ENCODE measurements around the gene P4HA1.
"Not testable (repeated sequence)": the region's sequence is repeated elsewhere in the genome, so short reads cannot be mapped to it uniquely, and the experiment has no call there.

Gene P4HA1

DNA sequence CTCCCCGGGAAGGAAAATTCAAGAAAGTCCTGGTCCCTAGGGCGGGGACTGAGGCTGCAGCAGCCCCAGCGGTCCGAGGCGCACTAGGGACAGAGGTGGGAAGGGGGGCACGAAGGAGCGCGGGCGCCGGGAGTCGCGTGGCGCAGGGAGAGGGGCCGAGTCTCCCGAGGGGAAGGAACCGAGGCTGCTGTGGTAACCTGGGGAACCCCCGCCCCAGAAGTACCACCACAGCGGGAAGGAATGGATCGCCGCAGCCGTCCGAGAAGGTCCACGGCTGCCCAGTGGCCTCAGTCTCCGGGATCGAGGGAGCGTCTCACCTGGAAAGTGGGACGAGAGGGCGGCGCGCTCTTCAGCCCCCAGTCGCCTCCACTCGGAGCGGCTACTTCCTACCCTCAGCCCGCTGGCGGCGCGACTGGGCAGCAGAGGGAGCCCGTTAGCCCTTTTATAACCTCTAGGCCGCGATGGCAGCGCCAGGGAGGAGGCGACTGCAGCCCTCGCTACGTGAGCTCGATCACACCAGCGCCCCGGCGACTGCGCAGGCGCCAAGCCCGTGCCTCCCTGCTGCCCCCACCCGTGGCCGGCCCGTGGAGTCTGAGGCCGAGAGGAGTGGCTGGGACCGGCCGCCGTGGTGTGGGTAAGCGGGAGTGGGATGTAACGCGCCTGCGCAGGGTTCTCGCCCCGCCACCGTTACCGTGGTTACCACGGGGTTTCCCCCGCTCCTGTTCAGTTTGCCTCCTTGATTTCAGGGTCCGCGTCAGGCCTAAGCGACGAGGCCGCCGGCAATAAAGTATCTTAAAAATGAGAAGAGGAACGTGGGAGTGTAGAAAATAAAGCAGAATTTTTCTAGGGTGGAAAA lies at the start of gene P4HA1:
P4HA1 (minus strand) TSS at position 418 of the 856 bp plus-strand sequence. CDS start 21,983 bp downstream, outside the sequence.
- DNase-seq (ENCODE audit: low read depth) = peak; percentile 98

DNA sequence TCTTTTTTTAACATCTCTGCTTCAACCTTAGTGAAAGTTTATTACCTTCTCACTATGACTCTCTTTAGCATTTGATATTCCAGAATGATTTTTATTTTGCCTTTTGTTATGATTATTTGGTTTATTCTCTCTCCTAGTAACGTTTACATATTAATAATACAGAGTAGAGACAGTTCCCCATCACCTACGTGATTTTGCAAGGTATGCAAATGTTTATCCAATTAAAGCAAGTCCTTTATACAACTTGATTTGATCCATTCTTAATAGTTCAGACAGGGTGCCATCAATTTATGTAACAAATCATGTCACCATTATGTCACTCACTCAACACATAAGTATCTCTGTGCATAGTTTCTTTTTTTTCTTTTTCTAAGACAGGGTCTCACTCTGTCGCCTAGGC lies 44.9 kb upstream of the P4HA1 start:
- DNase-seq (ENCODE audit: low read depth) = no peak

GRCh38 chr10:73139251-73139650 lies 42.6 kb upstream of the P4HA1 start:
- DNase-seq (ENCODE audit: low read depth) = no peak

GRCh38 chr10:73136627-73137026 lies 40.0 kb upstream of the P4HA1 start:
- DNase-seq (ENCODE audit: low read depth) = peak; percentile 72

GRCh38 chr10:73134727-73135126 lies 38.1 kb upstream of the P4HA1 start:
- DNase-seq (ENCODE audit: low read depth) = no peak

GRCh38 chr10:73131913-73132686 lies 35.4 kb upstream of the P4HA1 start:
- no peak for DNase-seq (ENCODE audit: low read depth)

DNA sequence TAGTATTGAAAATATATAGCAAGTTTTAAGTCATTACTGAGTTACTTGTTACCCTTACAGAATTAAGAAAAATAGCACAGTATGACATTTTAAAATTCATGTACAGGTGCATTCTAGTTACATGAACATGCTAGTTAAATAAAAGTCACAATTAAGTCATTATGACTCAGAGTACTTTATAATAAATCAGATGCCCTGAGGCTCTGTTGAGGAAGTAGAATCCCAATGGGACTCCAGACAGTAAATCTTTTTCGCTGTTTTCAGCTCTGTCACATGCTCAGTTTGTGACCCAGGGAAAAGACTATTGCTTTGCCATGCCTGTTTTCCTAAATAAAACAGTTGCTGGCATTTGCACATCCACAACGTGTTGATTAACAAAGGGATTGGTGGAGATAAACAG lies 34.6 kb upstream of the P4HA1 start:
- no peak for DNase-seq (ENCODE audit: low read depth)

GRCh38 chr10:73126343-73126742 lies 29.7 kb upstream of the P4HA1 start:
- DNase-seq (ENCODE audit: low read depth) = no peak

DNA sequence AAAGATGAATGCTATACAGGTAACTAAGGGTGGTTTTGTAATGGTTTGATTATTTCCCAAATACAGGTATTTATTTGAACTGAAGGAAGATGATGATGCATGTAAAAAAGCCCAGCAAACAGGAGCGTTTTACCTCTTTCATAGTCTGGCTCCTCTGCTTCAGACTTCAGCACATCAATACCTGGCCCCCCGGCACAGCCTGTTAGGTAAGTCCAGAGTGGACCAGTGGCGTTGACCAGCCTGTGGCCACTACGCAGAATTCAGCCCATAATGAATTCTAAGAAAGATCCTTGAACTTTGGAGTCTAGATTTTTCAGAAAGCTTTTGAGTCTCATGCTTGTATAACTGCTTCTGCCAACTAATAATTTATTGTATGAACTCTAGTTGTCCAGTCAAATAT lies 23.3 kb upstream of the P4HA1 start:
- DNase-seq (ENCODE audit: low read depth) = no peak

- DNase-seq (ENCODE audit: low read depth) = no peak
These were observed 22.8 kb upstream of the P4HA1 start for GRCh38 chr10:73119457-73119856.

- peak; percentile 81 for DNase-seq (ENCODE audit: low read depth)
These were observed 21.5 kb upstream of the P4HA1 start for GRCh38 chr10:73117976-73118743.

DNA sequence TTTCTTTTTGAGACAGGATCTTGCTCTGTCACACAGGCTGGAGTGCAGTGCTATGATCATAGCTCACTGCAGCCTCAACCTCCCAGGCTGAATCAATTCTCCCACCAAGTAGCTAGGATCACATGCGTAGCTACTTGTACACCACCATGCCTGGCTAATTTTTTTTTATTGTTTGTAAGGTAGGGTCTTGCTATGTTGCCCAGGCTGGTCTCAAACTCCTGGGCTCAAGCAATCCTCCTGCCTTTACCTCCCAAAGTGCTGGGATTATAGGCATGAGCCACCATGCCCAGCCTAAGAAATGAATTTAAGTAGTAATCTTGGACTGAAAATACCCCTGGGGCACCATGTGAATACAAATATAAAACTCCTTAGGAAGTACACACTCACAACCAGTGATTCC lies 19.4 kb upstream of the P4HA1 start:
- DNase-seq (ENCODE audit: low read depth) = no peak

DNA sequence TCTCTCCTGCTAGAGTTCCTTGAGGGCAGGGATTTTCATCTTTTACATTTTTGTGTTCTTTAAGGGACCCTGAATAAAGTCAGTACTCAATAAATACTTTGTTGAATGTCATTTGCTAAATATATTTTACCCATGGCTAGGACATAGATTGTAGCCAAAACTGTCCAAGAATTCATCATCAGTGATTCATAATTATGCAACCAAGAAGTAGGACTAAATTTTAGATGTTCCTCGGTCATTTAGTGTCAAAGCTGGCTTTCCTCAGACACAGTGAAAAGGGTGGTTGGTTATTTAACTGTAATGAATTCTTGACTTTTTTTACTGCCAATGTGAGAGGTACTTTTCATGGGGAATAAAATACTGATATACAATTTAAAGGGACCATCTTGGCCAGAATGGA lies 16.9 kb upstream of the P4HA1 start:
- peak; percentile 44 for DNase-seq (ENCODE audit: low read depth)

DNA sequence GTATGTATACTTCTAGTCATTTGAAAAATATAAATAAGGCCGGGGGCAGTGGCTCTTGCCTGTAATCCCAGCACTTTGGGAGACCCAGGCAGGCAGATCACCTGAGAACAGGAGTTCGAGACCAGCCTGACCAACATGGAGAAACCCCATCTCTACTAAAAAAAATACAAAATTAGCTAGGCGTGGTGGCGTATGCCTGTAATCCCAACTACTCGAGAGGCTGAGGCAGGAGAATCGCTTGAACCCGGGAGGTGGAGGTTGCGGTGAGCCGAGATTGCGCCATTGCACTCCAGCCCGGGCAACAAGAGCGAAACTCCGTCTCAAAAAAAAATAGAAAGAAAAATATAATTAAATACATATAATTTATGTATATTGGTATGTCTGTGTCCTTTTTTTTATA lies 15.4 kb upstream of the P4HA1 start:
- not testable (repeated sequence) for DNase-seq (ENCODE audit: low read depth)

DNA sequence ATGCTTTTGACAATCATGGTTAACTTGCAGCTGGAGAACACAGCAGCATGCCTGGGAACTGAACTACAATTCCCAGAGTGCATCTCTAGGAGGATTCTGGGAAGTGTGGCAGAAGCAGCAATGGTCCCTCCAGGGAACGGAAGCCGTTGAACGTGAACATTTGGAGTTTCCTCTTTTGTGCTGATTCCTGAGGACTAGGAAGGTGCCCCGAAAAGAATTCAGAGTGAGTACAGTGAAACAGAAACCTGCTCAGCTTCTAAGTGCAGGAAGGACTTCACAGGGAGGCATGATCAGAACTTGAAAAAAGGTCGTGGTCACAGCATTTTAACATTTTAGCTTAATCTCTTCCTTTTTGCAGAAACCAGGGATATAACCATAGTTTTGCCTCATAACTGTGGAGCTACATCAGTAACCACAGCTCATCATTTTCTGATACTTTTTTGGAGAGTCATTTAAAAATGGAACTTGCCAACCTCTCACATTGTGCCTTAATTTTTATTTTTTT lies 13.7 kb upstream of the P4HA1 start, which contains the start of gene NUDT13:
NUDT13 (plus strand) TSS at position 111 of the 505 bp plus-strand sequence. CDS start 3,911 bp downstream, outside the sequence.
- DNase-seq (ENCODE audit: low read depth) = peak; percentile 71

- DNase-seq (ENCODE audit: low read depth) = not testable (repeated sequence)
These were observed 12.6 kb upstream of the P4HA1 start for GRCh38 chr10:73109248-73109652.

DNA sequence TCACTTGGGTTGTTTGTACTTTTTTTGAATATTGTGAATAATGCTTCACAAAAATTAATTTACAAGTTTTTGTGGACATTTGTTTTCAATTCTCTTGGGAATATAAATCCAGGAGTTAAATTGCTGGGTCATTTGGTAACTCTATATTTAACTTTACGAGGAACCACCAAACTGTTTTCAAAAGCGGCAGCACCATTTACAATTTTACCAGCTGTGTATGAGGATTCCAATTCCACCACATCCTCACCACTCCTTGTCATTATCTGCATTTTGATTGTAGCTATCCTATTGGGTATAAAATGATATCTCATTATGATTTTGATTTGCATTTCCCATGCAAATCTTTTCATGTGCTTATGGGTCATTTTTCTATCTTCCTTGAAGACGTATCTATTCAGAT lies 9.6 kb upstream of the P4HA1 start:
- no peak for DNase-seq (ENCODE audit: low read depth)

DNA sequence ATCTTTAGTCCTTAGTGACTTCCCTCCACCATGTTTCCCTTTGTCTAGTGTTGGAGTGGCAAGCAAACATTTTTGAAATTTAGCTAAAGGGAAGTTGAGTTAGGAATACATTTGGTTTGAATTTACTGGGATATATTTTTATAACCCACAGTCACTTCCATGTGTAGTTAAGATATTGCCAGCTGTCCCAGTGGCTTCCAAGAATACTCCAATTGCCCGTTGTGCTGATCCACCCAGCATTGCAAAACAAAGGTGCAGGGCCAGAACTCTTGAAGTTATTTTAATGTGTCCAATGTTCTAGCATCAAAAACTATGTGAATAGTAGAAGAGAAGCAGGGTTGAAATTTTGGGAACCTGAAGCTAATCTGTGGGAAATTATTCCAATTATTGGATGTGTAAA lies 2.5 kb upstream of the P4HA1 start:
- DNase-seq (ENCODE audit: low read depth) = no peak

DNA sequence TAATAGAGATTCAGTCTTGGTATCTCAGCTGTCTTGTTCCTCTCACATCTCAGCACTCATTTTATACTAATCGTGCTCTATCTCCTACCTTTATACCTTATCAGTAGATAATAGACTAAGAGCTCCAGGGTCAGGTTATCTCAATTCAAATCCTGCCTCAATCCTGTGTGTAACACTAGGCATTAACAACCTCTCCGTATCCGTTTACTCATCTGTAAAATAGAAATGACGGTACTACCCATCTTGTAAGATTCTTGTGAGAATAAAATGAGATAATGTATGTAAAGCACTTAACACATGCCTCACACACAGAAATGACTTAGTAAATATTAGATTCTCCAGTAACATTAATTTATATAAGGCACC lies 622 bp upstream of the P4HA1 start:
- no peak for DNase-seq (ENCODE audit: low read depth)

DNA sequence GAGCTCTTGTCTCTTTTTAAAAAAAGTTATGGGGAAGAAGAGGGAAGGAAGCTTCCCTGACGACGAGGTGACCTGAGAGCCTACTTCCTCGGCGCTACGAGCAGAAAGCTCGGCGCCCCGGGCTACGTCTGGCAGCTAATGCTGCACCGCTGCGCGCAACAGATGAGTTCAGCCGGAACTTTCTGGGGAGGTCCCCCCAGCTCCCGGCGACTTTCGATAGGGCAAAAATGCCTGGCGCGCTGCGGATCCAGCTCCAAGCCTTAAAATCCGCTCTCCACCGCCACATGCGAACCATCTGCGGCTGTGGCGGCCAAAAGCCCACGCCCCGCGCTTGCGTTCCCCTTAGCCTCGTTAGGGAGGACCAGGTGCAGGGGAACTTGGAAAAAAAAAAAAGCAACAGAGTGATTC lies 621 bp downstream of the P4HA1 start:
- peak; percentile 81 for DNase-seq (ENCODE audit: low read depth)

GRCh38 chr10:73095481-73096021 lies 1.1 kb downstream of the P4HA1 start:
- peak; percentile 86 for DNase-seq (ENCODE audit: low read depth)

- DNase-seq (ENCODE audit: low read depth) = no peak
These were observed 1.6 kb downstream of the P4HA1 start for GRCh38 chr10:73094986-73095480.

Measured in iris pigment epithelial cell (primary cell).